ENCODE measurements around the gene WDFY1. TPM values are rescaled to one million over a fixed set of nuclear protein-coding genes. Genes with fewer than 3 reads are reported as not detected.
A peak's percentile ranks its signal among the peaks of the same experiment; 100 is the strongest.

WDFY1 gene
- total and polyA plus RNA-seq, 11 donors = 5.6 to 30.5 (median 14.2) TPM

DNA sequence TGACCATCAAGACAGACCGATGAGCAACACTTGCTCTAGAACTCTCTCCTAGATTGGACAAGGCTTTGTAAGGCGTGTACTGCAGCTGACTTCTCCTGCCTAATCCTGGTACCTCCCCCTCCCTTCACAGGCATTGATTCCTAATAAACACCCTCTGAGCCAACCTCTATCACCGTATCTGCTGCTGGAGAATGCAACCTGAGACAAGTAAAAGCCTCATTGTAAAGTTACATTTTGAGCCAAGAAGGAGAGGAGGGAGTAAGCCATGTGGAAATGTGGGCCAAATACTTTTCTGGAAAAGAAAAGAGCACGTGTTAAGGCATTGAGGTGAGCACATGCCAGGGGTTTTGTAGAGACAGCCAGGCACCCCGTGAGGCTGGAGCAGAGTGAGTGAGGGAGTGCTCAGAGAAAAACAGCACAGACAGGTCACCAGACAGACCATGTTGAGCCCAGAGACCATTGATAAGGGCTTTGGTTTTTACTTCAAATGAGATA is 2.6 kb upstream of the WDFY1 start:
- no peak for TF ChIP-seq POLR2A (IDR thresholded peaks at IDR 0.05)
- TF ChIP-seq, protein P1, sequence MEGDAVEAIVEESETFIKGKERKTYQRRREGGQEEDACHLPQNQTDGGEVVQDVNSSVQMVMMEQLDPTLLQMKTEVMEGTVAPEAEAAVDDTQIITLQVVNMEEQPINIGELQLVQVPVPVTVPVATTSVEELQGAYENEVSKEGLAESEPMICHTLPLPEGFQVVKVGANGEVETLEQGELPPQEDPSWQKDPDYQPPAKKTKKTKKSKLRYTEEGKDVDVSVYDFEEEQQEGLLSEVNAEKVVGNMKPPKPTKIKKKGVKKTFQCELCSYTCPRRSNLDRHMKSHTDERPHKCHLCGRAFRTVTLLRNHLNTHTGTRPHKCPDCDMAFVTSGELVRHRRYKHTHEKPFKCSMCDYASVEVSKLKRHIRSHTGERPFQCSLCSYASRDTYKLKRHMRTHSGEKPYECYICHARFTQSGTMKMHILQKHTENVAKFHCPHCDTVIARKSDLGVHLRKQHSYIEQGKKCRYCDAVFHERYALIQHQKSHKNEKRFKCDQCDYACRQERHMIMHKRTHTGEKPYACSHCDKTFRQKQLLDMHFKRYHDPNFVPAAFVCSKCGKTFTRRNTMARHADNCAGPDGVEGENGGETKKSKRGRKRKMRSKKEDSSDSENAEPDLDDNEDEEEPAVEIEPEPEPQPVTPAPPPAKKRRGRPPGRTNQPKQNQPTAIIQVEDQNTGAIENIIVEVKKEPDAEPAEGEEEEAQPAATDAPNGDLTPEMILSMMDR (IDR thresholded peaks at IDR 0.05) = no peak
- H3K9me3 ChIP-seq = no peaks in the 10 kb centered on the region
- no peaks in the 10 kb centered on the region for H3K36me3 ChIP-seq
- H3K4me1 ChIP-seq = peaks cover 0 to 61% (median 17%) of the 10 kb centered on the region in 12 donors
- H3K27me3 ChIP-seq = no peaks in the 10 kb centered on the region
- ATAC-seq (no peak), DNase-seq (no peak)
- intact Hi-C loops (cut with DNase I) = no loop called here
- no peak overlapping the region for H3K27ac ChIP-seq
- WGBS, 4 donors = 45 to 56% (median 53%) methylated on average over 5 of the region's 5 CpGs
- H3K4me3 ChIP-seq = no peak overlapping the region

DNA sequence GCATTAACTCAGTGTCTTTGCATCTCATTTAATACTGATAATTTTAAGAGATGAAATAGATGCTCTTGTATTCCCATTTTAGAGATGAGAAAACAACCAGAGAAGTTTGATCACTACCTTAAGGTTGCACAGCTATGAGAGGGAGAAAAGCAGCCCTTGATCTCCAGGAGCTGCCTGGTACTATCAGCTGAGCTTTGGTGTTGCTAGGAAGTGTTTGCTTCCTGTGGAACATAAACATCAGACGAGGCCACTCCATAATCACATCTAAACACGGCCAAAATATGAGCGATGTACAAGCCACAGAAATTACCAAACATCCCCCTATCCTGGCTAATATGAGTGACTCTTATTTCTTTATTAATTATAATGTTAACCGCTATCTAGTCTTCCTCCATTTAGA is 620 bp upstream of the WDFY1 start:
- peak overlapping the region in 1 of 12 donors; percentile 98 for H3K27ac ChIP-seq
- no peak for TF ChIP-seq POLR2A (IDR thresholded peaks at IDR 0.05)
- TF ChIP-seq, protein P1 (IDR thresholded peaks at IDR 0.05) = no peak
- no peaks in the 10 kb centered on the region for H3K27me3 ChIP-seq
- peaks cover 0 to 74% (median 28%) of the 10 kb centered on the region in 12 donors for H3K4me1 ChIP-seq
- DNase-seq (no peak), ATAC-seq (no peak)
- peak overlapping the region in 8 of 12 donors; percentile 89 to 100 (median 98) for H3K4me3 ChIP-seq
- no peaks in the 10 kb centered on the region for H3K36me3 ChIP-seq
- no peaks in the 10 kb centered on the region for H3K9me3 ChIP-seq
- 44 to 51% (median 48%) methylated on average over 4 of the region's 4 CpGs for WGBS, 4 donors
- intact Hi-C loops (cut with DNase I) = loop anchor here in 1 of 10 donors (1.0 kb wide), 1 partner anchor 12 kb away; the partner anchor contains the start of gene MRPL44

DNA sequence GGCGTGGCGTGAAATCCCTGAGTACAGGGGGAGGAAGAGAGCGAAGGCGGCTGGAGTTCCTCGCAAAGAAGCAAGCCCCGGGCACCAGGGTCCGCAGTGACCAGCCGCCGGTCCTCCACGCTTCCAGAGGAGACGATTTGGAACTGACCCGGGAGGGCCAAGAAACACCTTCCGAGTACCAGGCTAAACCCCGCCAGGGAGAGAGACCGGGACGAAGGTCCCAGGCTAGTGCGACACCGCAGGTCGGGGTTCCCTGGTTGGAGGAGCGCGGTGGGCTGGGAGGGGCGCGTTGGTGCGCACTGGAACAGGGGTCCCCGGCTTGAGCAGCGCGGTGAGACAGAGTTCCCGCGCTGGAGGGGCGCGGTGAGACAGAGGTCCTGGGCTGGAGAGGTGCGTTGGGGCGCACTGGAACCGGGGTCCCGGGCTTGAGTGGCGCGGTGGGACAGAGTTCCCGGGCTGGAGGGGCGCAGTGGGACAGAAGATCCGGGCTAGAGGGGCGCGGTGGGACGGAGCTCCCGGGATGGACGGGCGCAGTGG is 901 bp downstream of the WDFY1 start:
- H3K27ac ChIP-seq = peak overlapping the region; percentile 89 to 98 (median 95)
- peaks cover 0 to 74% (median 30%) of the 10 kb centered on the region in 12 donors for H3K4me1 ChIP-seq
- no peaks in the 10 kb centered on the region for H3K9me3 ChIP-seq
- ATAC-seq (peak; percentile 32 to 68 (median 61)), DNase-seq (peak; percentile 27 to 68 (median 47))
- intact Hi-C loops (cut with DNase I) = no loop called here
- TF ChIP-seq, protein P1 (IDR thresholded peaks at IDR 0.05) = peak in 1 of 12 donors; percentile 10
- TF ChIP-seq POLR2A (IDR thresholded peaks at IDR 0.05) = no peak
- H3K4me3 ChIP-seq = peak overlapping the region; percentile 70 to 100 (median 96)
- no peaks in the 10 kb centered on the region for H3K27me3 ChIP-seq
- 0 to 1% (median 0%) methylated on average over 31 to 46 of the region's 46 CpGs for WGBS, 4 donors
- no peaks in the 10 kb centered on the region for H3K36me3 ChIP-seq

DNA sequence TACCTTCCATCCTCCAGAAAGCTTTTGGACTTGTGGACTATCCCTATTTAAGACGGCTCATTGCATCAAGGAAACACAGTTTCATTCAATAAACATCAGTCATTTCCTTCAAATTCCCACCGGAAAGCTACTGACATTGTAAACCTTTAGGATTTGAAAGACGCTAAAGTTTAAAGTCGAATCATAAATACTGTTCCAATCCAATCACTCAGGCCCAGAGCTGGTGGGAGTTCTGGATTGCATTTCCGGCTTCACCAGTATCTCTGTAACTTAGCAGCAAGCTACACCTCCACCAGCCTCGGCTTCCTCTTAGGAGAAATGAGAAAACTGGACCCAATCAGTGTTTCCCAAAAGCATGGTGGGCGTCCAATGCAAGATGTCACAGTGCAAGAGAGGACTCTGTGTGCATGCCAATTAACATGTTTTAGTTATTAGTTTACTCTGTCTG is 1.6 kb downstream of the WDFY1 start:
- ATAC-seq = peak in 2 of 4 donors; percentile 19 to 51
- H3K4me1 ChIP-seq = peaks cover 0 to 74% (median 33%) of the 10 kb centered on the region in 12 donors

More for the DNA sequence above, 1.6 kb downstream of the WDFY1 start:
- TF ChIP-seq, protein P1 (IDR thresholded peaks at IDR 0.05) = no peak
- TF ChIP-seq POLR2A (IDR thresholded peaks at IDR 0.05) = no peak
- peak in 1 of 5 donors; percentile 27 for DNase-seq
- Histone ChIP-seq H3K4me3 (peak overlapping the region; percentile 70 to 100 (median 96)), H3K27ac (peak overlapping the region; percentile 31 to 98 (median 95)), H3K27me3 (no peaks in the 10 kb centered on the region), H3K36me3 (no peaks in the 10 kb centered on the region), H3K9me3 (no peaks in the 10 kb centered on the region)
- 21 to 38% (median 33%) methylated on average over 7 of the region's 7 CpGs for WGBS, 4 donors
- intact Hi-C loops (cut with DNase I) = no loop called here

Measured in heart left ventricle (tissue), 16 donors.